Thyroid gland (tissue), 4 donors: ENCODE data around the gene STARD3NL. TPM values are rescaled to one million over a fixed set of nuclear protein-coding genes. Genes with fewer than 3 reads are reported as not detected.

Source experiments
- DNase-seq, 2 donors: peaks; one replicate each; pipeline ENCODE4 v3.0.0-alpha.2; 2019
- H3K27ac ChIP-seq, 3 donors: fragments of 200-600 bp; sonication (generic); 1 replicate in 2 of 3; 2 replicates in 1 of 3; pipeline ENCODE4 v1.5.1; 2016 to 2019; ENCODE audit warnings: mild to moderate bottlenecking in 1 of 3, moderate library complexity in 1 of 3
- H3K27me3 ChIP-seq: fragments of 200-600 bp; sonication (generic); one replicate; pipeline ENCODE4 v1.5.1; 2019
- H3K36me3 ChIP-seq, 2 donors: fragments of 200-600 bp; sonication (generic); one replicate each; pipeline ENCODE4 v1.5.1; 2016 to 2019
- H3K4me1 ChIP-seq, 2 donors: fragments of 200-600 bp; sonication (generic); one replicate each; pipeline ENCODE4 v1.5.1; 2017 to 2019
- H3K4me3 ChIP-seq, 3 donors: fragments of 200-600 bp; sonication (generic); replicated peaks in 1 of 3; 1 replicate in 2 of 3; 2 replicates in 1 of 3; pipeline ENCODE4 v1.5.1; 2016; ENCODE audit warnings: mild to moderate bottlenecking in 1 of 3
- H3K9me3 ChIP-seq: fragments of 200-600 bp; sonication (generic); one replicate; pipeline ENCODE4 v1.5.1; 2017
- POLR2A ChIP-seq, 2 donors: fragments of 450-650 bp; IDR thresholded peaks; one replicate each; pipeline ENCODE4 v1.6.1; 2017; ENCODE audit warnings: antibody characterized with exemption in 2 of 2, mild to moderate bottlenecking in 2 of 2, moderate library complexity in 1 of 2
- whole genome bisulfite sequencing, 2 donors: methylation state at CpG; one replicate each; pipeline ENCODE4 v1.1.5; 2017; 5-methylcytosine and 5-hydroxymethylcytosine counted together
- intact Hi-C: fragments of 100-400 bp; cut with DNase I; formaldehyde crosslinking; loops from one replicate; pipeline ENCODE4 v1.15.1; 2023
- total RNA-seq, 4 donors: library from RNA; depleted of rRNA; stranded (reverse); fragments of >200 nt; gene quantifications; one replicate each; pipeline ENCODE4 v1.2.3, GENCODE V29; 2016
- TF ChIP-seq, protein P1 (sequence below), 6 experiments: fragments of 200-600 bp in 3 of 6; fragments of 450-650 bp in 3 of 6; sonication (generic) in 3 of 6; IDR thresholded peaks; one replicate each; pipeline ENCODE4 v1.5.1; 2016 to 2019; ENCODE audit warnings: antibody characterized with exemption in 6 of 6, mild to moderate bottlenecking in 2 of 6, inconsistent platforms in 1 of 6, moderate library complexity in 1 of 6

STARD3NL gene
- total RNA-seq, 4 donors from 2014 or later: 53.1 to 77.4 (median 62.0) TPM

DNA sequence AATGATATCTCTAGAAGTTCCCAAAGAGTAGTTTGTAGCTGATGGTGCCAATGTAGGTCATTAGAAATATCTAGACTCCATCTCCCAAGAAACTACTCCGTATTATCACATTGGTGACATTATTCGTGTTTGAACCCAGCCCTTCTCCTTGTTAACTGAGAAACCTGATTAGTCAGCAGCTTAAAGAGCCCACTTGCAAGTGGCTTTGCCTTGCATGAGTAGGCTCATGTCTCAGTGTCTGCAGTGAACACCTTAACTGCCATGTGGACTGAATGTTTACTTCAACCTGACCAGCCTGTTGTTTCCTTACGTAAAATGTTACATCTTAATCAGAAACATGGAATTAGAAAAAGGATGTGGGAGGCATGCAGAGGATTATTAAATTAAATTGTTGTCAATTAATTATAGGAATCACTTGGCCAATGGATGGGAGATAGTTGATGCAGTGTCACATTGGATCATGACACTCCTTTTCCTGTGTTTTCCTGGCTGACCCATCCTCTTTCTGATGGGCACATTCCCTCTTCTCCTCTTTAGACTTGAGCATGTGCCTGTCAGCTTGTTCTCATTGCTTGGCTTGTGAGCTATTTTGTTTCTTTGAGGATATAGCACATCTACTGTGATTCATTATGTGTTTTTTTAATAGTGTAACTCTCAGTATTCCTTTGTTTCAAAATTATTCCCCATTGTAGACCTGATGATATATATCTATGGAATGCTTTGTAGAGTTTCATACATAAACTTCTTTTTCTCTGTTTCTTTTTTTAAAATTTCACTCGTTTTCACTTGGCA, 18.0 kb downstream of the STARD3NL start:
- no peak overlapping the region for H3K4me3 ChIP-seq
- H3K27ac ChIP-seq: no peak overlapping the region
- DNase-seq: no peak
- no peak for TF ChIP-seq POLR2A (IDR thresholded peaks at IDR 0.05)
- TF ChIP-seq, protein P1, sequence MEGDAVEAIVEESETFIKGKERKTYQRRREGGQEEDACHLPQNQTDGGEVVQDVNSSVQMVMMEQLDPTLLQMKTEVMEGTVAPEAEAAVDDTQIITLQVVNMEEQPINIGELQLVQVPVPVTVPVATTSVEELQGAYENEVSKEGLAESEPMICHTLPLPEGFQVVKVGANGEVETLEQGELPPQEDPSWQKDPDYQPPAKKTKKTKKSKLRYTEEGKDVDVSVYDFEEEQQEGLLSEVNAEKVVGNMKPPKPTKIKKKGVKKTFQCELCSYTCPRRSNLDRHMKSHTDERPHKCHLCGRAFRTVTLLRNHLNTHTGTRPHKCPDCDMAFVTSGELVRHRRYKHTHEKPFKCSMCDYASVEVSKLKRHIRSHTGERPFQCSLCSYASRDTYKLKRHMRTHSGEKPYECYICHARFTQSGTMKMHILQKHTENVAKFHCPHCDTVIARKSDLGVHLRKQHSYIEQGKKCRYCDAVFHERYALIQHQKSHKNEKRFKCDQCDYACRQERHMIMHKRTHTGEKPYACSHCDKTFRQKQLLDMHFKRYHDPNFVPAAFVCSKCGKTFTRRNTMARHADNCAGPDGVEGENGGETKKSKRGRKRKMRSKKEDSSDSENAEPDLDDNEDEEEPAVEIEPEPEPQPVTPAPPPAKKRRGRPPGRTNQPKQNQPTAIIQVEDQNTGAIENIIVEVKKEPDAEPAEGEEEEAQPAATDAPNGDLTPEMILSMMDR (IDR thresholded peaks at IDR 0.05): no peak
- no peaks in the 10 kb centered on the region for H3K36me3 ChIP-seq
- H3K9me3 ChIP-seq: no peaks in the 10 kb centered on the region
- 58 to 63% methylated on average over 4 of the region's 4 CpGs for WGBS, 2 donors
- intact Hi-C loops: no loop called here
- H3K27me3 ChIP-seq: no peaks in the 10 kb centered on the region
- peaks cover 34 to 37% of the 10 kb centered on the region in 2 donors for H3K4me1 ChIP-seq

DNA sequence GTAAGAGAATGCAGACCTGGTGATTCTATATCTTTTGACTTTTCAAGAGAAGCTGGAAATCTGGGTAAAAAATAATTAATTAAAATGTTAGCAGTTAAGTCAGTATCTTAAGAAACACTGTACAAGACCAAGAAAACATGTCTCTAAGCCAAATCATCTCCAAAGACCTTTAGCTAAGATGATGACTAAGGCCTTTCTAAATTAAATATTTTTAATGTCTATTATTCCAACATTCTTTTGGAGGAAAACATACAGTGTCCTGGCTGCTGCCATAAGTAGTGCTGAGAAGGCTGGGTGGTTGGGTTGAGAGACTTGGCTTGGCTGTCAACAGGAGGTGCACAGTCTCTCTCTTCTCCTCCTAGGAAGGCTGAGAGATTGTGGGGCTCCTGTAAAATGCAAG, 20.3 kb downstream of the STARD3NL start:
- TF ChIP-seq POLR2A (IDR thresholded peaks at IDR 0.05): no peak
- TF ChIP-seq, protein P1 (IDR thresholded peaks at IDR 0.05): no peak
- Histone ChIP-seq H3K4me1 (peaks cover 33 to 34% of the 10 kb centered on the region in 2 donors), H3K27ac (no peak overlapping the region), H3K27me3 (no peaks in the 10 kb centered on the region), H3K9me3 (no peaks in the 10 kb centered on the region), H3K36me3 (no peaks in the 10 kb centered on the region), H3K4me3 (no peak overlapping the region)
- DNase-seq: no peak
- intact Hi-C loops: no loop called here

DNA sequence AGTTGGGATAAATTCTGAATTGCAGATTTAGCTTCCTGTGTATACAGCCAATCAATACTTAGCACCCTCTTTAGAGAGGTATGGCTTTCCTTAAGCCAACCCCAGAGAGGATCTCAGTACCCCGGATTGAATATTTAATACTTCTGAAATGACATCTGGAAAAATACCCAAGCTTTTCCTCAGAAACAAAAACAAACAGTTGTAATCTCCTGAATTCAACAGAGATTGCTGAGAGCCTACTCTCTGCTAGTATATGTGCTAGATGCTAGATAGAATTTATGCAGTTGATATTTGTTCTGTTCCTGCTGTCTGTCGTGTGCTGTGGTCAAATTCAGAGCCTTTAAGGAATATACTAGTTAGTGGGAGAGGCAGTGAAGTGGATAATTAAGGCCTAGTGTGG, 21.1 kb downstream of the STARD3NL start:
- H3K36me3 ChIP-seq: no peaks in the 10 kb centered on the region
- WGBS, 2 donors: 71 to 73% methylated on average over 2 of the region's 2 CpGs
- H3K27ac ChIP-seq: no peak overlapping the region
- H3K4me3 ChIP-seq: no peak overlapping the region
- DNase-seq: no peak
- peaks cover 33 to 34% of the 10 kb centered on the region in 2 donors for H3K4me1 ChIP-seq
- TF ChIP-seq POLR2A (IDR thresholded peaks at IDR 0.05): no peak
- TF ChIP-seq, protein P1 (IDR thresholded peaks at IDR 0.05): no peak
- no peaks in the 10 kb centered on the region for H3K9me3 ChIP-seq
- intact Hi-C loops: no loop called here
- no peaks in the 10 kb centered on the region for H3K27me3 ChIP-seq

DNA sequence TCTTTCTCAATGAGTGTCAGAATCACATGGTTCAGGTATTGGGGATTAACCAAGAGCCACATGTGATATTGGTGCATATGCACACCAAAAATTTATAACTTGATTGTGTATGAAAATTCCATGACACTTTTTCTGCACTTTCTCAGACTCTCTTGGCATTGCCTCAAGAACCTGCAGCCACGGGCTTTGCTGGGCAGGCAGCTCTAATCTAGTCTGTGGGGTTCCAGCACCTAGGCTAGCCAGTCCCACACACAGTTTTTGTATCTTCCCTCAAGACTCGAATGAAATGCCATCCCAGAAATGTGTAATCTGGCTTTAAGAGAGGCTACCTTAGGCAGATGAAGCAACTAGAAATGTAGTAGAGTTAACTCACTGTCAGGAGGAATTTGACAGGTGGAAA, 21.7 kb downstream of the STARD3NL start:
- no peak for DNase-seq
- H3K27ac ChIP-seq: no peak overlapping the region
- no peaks in the 10 kb centered on the region for H3K9me3 ChIP-seq
- no peaks in the 10 kb centered on the region for H3K36me3 ChIP-seq
- peaks cover 33 to 34% of the 10 kb centered on the region in 2 donors for H3K4me1 ChIP-seq
- no peak overlapping the region for H3K4me3 ChIP-seq
- 38 to 95% methylated on average over 2 of the region's 2 CpGs for WGBS, 2 donors
- TF ChIP-seq, protein P1 (IDR thresholded peaks at IDR 0.05): no peak
- no peak for TF ChIP-seq POLR2A (IDR thresholded peaks at IDR 0.05)
- no peaks in the 10 kb centered on the region for H3K27me3 ChIP-seq
- intact Hi-C loops: no loop called here

DNA sequence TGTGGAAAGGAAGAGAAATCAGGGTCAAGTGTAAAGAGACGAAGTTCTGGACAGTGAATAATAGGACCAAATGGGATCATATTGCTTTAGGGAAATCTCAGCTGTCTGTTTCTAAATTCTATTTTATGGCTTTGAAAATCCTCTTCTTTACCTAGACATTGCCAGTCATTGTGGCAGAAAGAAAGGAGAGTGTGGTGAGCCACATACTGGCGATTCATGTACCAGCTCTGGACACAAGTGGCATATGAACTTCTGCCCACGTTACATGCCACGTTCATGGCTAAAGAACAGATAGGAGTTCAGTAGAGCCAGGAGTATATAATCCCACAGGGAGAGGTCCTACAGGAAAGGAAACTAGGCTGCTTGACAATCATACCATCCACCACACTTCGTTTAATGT, 28.0 kb downstream of the STARD3NL start:
- no peak overlapping the region for H3K27ac ChIP-seq
- no peak for DNase-seq
- TF ChIP-seq, protein P1 (IDR thresholded peaks at IDR 0.05): no peak
- TF ChIP-seq POLR2A (IDR thresholded peaks at IDR 0.05): no peak
- no peaks in the 10 kb centered on the region for H3K4me1 ChIP-seq
- no peaks in the 10 kb centered on the region for H3K9me3 ChIP-seq
- no peaks in the 10 kb centered on the region for H3K27me3 ChIP-seq
- H3K36me3 ChIP-seq: peaks cover 0 to 8% of the 10 kb centered on the region in 2 donors
- WGBS, 2 donors: 73 to 91% methylated on average over 5 of the region's 5 CpGs
- H3K4me3 ChIP-seq: no peak overlapping the region
- intact Hi-C loops: no loop called here
